ENCODE data around the gene ABCF1. TPM values are rescaled to one million over a fixed set of nuclear protein-coding genes. Genes with fewer than 3 reads are reported as not detected.

The ABCF1 gene
- total and polyA plus RNA-seq, 9 of the 15 experiments (the other 6 are each of a cell fraction or from before 2014, with no cell fraction given): 41.6 to 193 (median 102) TPM

DNA sequence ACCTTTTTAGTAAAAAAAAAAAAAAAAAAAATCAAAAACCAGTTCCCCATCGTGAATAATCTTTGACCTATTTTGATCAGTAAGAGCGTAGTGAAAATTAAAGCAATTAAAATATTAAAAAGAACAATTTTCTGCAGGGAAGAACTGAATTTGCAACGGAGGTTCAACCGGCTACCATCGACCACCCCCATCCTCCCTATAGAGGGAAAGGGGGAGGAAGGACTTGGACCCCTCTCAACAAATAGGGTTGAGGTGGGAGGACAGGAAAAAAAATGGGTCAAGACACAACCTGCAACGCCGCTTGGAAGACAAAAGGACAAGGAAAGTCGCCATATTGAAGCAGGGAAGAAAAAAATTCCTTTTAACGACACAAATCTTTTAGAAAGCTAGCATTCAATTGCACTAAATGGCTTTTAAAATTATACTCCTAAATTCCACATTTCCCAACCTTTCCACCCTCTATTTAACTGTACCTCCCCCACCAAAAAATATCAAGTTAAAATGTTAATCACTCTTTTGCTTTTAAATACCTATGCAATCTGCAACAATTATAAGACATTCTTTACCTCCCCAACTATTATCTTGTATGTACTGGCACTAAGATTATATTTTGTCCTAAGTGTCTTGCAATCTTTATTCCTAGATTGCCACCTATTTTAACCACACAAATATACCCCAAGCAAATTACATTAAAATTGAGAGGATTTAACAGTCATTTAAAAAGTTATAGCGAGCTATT lies 44.1 kb downstream of the ABCF1 start (continued):
- TF ChIP-seq SMAD4 (CRISPR knock-in tag; conservative IDR thresholded peaks at IDR 0.05) (peak; percentile 30; the same call in 1 of the 2 replicates), KLF1 (tag; IDR thresholded peaks at IDR 0.05) (no peak), ZNF551 (CRISPR knock-in tag; IDR thresholded peaks at IDR 0.05) (peak; percentile 89), MED1 (CRISPR knock-in tag; IDR thresholded peaks at IDR 0.05; ENCODE audit: borderline replicate concordance) (no peak), ZNF644 (tag; IDR thresholded peaks at IDR 0.05; ENCODE audit: low read depth) (peak; percentile 87), RBM25 (IDR thresholded peaks at IDR 0.05; ENCODE audit: low read depth, low read length, severe bottlenecking) (peak; percentile 7), ZNF263 (CRISPR knock-in tag; IDR thresholded peaks at IDR 0.05; ENCODE audit: borderline replicate concordance) (no peak), HOXB6 (CRISPR knock-in tag; IDR thresholded peaks at IDR 0.05; ENCODE audit: borderline replicate concordance) (peak; percentile 70), NCOR1 (IDR thresholded peaks at IDR 0.05) (peak; percentile 24; the same call in 1 of the 2 replicates), ERF (CRISPR knock-in tag; IDR thresholded peaks at IDR 0.05) (peak; percentile 79; the same call in 1 of the 2 replicates), MYC (IDR thresholded peaks at IDR 0.05; ENCODE audit: low read depth, low read length) (no peak), MYC (CRISPR knock-in tag; IDR thresholded peaks at IDR 0.05; ENCODE audit: borderline replicate concordance, low read depth) (peak; percentile 90), BRD9 (IDR thresholded peaks at IDR 0.05; ENCODE audit: low read depth, partially characterized antibody) (peak; percentile 88), HDGF (IDR thresholded peaks at IDR 0.05) (0 out of 2 replicates have a peak, but pooled peaks have one; percentile 19), ZNF77 (CRISPR knock-in tag; IDR thresholded peaks at IDR 0.05) (peak; percentile 94), CXXC5 (CRISPR knock-in tag; IDR thresholded peaks at IDR 0.05) (peak; percentile 29; the same call in 1 of the 2 replicates), CHD1 (IDR thresholded peaks at IDR 0.05; ENCODE audit: low read length) (peak; percentile 83), SNIP1 (IDR thresholded peaks at IDR 0.05; ENCODE audit: low read depth) (0 out of 2 replicates have a peak, but pooled peaks have one; percentile 9), XRCC5 (IDR thresholded peaks at IDR 0.05; ENCODE audit: low read depth, low read length) (0 out of 2 replicates have a peak, but pooled peaks have one; percentile 39), GABPA (tag; conservative IDR thresholded peaks at IDR 0.05; ENCODE audit: low read depth) (peak; percentile 63), BRCA1 (IDR thresholded peaks at IDR 0.05) (no peak), BRCA1 (CRISPR knock-in tag; IDR thresholded peaks at IDR 0.05) (no peak), MIER1 (IDR thresholded peaks at IDR 0.05; ENCODE audit: low read depth) (peak; percentile 54; the same call in 1 of the 2 replicates)
- TF ChIP-seq, protein P1, sequence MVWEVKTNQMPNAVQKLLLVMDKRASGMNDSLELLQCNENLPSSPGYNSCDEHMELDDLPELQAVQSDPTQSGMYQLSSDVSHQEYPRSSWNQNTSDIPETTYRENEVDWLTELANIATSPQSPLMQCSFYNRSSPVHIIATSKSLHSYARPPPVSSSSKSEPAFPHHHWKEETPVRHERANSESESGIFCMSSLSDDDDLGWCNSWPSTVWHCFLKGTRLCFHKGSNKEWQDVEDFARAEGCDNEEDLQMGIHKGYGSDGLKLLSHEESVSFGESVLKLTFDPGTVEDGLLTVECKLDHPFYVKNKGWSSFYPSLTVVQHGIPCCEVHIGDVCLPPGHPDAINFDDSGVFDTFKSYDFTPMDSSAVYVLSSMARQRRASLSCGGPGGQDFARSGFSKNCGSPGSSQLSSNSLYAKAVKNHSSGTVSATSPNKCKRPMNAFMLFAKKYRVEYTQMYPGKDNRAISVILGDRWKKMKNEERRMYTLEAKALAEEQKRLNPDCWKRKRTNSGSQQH (CRISPR knock-in tag; IDR thresholded peaks at IDR 0.05): peak; percentile 94
- TF ChIP-seq, protein P2, sequence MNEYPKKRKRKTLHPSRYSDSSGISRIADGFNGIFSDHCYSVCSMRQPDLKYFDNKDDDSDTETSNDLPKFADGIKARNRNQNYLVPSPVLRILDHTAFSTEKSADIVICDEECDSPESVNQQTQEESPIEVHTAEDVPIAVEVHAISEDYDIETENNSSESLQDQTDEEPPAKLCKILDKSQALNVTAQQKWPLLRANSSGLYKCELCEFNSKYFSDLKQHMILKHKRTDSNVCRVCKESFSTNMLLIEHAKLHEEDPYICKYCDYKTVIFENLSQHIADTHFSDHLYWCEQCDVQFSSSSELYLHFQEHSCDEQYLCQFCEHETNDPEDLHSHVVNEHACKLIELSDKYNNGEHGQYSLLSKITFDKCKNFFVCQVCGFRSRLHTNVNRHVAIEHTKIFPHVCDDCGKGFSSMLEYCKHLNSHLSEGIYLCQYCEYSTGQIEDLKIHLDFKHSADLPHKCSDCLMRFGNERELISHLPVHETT (CRISPR knock-in tag; conservative IDR thresholded peaks at IDR 0.05 in 1 of 2, IDR thresholded peaks at IDR 0.05 in 1 of 2): peak in 1 of 2 experiments; percentile 32; a peak in 2 of 4 replicates
- TF ChIP-seq, protein P3, sequence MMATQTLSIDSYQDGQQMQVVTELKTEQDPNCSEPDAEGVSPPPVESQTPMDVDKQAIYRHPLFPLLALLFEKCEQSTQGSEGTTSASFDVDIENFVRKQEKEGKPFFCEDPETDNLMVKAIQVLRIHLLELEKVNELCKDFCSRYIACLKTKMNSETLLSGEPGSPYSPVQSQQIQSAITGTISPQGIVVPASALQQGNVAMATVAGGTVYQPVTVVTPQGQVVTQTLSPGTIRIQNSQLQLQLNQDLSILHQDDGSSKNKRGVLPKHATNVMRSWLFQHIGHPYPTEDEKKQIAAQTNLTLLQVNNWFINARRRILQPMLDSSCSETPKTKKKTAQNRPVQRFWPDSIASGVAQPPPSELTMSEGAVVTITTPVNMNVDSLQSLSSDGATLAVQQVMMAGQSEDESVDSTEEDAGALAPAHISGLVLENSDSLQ (IDR thresholded peaks at IDR 0.05): no peak

Measured in K562 (cell line).